Hypothalamus (tissue), 51 donors: Measurements from ENCODE around the gene CEBPB.

Source experiments
- DNase-seq, 51 donors: peaks; one replicate each; lab custom pipeline; 2025; lab: John Stamatoyannopoulos, UW

The CEBPB gene

DNA sequence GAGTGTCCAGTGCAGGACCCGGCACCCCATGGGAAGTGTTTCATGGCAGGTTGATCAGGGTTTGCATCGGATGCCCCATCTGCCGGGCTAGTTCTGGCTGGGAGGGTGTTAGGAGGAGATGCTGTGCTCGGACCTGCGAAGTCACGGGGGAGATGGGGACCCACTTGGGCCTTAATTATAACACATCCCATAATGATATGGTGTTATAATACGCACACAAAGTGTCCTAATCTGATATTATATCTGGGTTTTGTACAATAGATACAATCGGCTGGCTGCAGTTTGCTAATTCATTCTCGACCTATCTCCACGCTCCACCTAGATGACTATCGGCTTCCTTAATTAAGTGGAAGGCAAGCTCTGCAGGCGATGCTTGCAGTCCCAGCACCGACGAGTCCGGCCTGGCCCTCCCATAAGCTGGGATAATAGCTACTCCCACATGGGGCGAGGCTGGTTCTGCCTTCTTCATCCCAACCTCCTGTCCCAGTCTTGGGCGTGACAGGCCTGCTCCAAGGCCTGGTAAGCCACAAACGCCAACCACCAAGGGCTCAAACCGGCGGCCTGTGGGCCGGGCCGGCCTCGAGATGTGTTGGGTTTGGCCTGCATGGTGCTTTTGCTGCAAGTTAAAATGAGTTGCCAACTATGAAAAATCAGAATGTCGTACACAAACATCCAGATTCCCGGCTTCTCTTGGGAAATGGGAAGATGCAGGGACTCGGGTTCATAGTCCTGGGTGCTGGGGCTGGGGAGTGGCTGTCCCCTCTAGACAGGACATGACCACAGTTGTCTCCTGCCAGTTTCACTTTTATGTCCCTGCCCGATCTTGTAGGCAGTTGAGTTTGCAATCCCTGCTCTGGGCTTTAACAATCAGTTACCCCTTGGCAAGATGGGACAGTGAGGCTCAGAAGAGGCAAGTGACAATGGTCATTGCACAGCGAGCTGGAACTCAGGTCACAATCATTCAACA lies 32.7 kb downstream of the CEBPB start:
- no peak for DNase-seq

DNA sequence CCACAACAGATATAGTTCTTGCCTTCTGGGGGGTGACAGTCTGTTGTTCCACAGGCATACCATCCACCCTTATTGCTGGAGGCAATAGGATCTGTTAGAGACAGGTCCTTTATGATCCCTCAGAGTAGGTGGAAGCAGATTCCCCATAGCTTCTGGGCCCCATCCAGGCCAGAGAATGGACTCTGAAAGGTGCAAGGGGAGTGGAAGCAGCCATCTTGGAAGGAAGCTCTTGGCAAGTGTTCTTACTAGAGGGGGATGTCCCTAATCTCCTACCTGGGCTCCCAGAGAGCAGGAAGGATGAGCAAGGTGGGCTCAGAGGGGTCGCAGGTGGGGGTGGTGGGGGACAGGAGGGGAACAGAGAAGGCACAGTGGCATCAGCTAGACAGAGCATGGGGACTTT lies 33.4 kb downstream of the CEBPB start:
- no peak for DNase-seq

DNA sequence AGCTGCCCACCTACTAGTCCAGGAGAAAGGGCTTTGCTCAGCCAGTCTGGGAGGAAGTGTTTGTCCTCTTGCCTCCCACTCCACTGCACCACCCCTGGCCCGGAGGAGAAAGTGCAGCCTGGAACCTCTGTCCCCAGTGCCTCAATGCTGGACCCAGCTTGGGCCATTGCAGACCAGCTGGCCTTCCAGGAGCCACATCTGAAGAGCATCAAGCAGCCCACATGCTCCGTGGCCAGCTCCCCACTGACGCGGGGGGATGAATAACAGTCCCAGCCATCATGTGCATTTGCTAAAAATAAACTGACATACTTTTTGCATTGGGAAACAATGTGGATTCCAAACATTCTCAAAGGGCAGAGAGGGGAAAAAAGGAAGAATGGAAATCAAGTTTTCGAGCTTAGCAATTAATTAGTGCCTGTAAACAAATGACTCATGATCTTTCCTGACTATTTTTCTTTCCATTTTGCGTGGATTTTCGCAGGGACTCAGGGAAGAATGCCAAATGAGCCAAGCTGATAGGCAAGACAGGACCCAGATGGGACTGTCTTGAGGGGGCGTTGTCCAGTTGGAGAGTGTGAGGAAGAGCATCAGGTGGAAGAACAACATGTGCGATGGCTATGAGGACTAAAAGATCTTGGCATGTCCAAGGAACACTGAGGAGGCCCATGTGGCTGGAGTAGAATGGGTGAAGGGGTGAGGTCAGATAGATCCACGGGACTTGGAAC lies 34.1 kb downstream of the CEBPB start:
- DNase-seq = peak in 3 of 51 donors; percentile 7 to 39 (median 20)

DNA sequence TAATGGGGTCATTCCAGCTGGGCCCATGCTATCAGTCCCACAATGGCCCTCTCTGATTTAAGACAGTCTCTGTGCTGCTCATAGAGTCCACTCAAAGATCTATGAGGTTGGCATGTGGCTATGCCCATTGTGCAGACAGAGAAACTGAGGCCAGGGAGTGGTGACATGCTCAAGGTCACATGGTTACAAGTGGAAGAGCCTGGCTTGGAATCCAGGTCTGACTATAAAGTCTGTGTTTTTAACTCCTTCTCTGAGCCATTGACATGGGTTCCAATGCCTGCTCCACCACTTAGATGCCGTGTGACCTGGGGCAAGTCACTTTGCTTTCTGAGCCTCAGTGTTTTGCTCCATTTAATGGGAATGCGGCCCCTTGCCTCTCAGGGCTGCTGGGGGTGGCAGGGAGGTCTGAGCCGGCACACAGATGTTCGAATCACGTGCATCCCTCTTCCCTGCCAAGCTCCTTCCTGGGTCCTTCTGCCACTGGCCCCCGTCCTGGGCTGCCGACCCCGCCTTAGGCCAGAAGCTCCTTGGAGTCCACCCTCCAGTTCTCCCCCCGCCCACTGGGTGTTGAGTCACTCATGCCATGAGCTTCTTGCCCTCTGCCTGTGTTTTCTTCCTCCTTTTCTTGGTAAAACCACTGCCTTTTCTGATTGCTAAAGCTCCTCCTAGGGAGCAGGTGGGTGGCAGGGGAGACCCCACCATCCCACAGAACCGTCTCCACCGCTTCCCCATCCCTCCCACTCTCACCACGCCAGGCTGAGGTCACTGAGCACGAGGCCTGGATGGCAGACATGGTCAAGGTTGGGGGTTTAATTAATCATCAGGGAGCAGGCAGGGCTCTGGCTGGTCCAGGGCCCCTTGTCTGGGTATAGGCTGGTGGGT lies 35.7 kb downstream of the CEBPB start:
- peak in 1 of 51 donors; percentile 20 for DNase-seq

DNA sequence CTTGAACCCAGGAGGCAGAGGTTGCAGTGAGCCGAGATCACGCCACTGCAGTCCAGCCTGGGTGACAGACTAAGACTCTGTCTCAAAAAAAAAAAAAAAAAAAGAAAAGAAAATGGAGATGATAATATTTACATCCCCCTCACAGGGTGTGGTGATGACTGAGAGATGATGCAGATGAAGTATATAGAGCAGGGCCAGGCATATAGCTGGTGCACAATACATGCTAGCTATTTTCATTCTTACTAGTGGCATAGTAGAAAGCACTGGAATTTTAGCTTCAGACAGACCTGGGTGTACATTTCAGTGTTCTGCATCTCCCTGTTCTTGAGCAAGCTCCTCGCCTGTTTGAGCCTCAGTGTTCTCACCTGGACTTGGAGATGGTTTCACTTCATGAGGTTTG lies 36.9 kb downstream of the CEBPB start:
- DNase-seq = no peak

DNA sequence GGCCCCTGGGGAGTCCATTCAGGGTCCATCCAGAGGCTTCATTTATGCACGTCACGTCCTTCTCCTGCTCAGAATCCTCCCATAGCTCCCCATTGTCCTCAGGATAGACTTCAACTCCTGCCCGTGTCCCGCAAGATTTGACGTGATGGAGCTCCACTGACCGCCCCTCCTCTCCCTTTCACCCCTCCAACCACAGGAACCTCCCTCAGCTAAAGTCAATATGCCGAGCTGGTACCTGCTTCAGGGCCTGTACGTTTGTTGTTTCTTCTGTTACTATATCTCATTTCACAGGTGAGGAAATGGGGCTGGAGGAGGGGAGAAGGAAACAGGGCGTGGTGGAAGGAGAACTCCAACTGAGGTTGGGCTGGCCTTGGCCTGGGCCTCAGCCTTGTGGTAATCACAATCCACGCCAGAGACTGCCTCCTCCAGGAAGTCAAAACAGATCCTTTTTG lies 38.6 kb downstream of the CEBPB start:
- no peak for DNase-seq

DNA sequence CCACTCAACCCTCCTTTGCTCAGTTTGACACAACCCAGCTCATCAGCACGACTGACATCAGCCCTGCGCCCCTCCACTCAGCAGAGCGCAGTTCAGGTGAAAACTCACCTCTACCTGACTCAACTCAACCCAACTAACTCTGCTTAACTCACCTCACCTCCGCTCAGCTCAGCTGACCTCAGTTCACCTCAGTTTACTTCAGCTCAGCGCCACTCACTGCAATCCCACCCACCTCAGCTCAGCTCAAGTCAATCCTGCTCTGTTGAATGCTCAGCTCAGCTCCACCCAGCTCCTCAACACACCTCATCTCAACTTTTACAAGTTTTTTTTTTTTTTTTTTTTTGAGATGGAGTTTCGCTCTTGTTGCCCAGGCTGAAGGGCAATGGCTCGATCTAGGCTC lies 39.6 kb downstream of the CEBPB start:
- DNase-seq = no peak

DNA sequence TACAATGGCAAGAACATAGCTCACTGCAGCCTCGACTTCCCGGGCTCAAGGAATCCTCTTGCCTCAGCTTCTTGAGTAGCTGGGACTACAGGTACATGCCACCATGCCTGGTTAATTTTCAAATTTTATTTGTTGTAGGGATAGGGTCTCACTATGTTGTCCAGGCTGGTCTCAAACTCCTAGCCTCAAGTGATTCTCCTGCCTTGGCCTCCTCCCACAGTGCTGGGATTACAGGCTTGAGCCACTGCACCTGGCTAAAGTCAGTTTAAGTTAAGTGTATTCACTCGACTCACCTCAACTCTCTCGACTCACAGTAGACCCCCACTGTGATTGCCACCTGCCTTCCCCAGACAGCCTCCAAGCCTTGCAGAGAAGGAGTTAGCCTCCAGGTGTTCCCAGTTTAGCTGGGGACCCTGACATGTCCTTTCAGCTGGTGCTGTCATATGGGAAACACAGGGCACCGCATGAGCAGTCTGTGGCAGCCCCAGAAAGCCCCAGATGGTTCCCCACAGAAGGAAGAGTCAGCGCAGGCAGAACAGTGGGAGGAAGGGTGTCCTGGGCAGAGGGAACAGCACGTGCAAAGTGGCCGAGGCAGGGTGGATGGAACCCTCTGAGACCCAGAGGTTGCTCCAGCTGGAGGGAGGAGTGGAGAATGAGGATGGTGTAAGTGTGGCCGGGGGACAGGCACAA lies 40.4 kb downstream of the CEBPB start:
- DNase-seq = no peak

DNA sequence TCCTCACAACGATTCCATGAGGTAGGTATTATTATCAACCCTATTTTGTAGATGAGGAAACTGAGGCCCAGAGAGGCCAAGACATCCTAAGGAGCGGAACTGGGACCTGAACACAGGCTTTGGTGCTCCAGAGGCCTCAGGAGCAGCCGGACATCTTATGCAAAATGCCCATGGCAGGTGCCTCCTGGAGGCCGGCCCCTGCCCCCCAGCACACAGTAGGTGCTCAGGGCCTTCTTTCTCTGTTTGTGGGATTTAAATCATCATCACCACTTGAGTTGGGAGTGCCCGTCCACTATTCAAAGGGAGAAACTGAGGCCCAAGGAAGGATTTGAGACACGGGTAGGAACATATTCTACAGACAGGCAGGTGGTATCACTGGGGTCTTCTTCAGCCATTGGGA lies 41.2 kb downstream of the CEBPB start:
- DNase-seq = no peak

DNA sequence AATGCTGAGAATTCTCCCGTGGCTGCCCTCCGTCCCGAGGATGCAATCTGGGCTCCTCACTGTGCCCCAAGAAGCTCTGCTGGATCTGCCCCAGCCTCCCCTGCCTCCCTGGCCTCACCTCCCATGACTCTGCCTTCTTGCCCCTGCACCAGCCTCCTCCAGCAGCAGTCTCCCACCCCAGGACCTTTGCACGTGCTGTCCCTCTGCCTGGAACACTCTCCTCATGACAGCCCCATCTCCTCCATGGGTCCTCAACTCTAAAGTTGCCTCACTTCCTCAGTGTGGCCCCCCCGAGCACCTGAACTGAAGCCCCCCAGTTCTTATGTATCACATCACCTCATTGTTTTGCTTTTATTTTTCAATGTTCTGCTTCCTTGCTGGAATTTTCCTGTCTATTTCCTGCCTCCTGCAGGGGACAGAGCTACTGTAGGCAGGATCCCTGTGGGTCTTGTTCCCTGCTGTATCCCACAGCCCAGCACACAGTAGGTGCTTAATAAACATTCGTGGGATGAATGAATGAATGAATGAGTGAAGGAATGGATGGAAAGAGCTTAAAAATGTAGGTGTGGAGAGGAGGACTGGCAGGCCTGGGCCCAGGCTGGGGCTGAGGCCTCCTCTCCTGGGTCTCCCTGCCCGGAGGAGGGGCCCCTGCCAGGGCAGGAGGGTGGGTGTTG lies 42.2 kb downstream of the CEBPB start:
- DNase-seq = no peak

DNA sequence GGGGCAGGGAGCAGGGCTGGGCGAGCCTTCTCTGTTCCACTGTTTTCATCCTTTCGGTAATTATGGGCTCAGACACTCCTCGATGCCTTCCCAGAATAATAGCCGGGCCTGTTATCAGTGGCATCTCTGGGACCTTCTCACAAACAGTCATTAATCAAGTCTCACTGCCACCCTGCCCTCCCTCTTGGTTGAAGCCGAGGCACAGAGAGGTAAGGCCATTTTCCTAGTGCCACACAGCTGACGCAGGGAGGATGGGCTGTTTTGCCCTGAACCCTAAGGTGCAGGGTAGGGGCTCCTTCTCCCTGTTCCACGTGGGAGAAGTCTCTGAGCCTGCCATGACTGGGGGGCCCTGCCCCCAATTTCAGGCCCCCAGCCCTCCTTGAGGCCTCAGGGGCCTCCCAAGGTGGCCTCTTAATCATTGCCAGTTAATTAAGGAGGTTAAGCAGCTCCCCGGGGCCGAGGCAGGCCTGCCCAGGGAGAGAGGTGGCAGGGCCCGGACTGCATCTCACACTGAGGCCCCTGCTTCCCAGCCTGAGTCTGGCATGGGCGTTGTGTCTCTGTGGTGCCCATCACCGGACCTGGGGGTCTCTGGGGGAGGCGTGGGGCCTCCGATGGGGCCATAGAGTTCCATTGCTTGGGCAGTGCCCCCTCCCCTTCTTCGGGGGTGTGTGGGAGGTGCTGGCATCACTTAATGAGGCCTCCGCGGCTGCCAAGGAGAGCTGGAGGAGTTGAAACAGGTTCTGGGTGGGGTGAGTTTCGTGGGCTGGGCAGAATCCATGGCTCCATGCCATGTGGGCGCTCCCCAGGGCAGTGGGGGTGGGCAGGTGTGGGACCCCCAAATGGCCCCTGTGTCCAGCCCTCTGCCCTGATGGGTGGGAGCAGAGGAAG lies 42.9 kb downstream of the CEBPB start:
- no peak for DNase-seq

DNA sequence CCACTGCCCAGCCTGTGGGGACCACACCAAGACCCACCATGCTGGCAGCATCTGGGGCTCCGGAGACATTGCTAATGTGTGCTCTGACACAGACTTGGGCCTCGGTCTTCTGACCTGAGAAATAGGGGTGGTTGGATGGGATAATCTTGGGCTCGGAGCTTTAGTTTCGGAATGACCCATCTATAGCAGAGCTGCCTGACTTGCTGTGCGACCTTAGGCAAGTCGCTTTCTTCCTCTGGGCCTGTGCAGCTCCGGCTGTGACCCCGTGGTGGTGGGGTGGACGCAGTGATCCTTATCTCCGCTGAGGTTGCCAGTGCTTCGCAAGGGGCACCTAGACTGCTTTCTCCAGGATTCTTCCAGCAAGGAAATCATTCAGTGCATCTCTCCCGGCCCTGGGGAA lies 43.7 kb downstream of the CEBPB start:
- DNase-seq = no peak

DNA sequence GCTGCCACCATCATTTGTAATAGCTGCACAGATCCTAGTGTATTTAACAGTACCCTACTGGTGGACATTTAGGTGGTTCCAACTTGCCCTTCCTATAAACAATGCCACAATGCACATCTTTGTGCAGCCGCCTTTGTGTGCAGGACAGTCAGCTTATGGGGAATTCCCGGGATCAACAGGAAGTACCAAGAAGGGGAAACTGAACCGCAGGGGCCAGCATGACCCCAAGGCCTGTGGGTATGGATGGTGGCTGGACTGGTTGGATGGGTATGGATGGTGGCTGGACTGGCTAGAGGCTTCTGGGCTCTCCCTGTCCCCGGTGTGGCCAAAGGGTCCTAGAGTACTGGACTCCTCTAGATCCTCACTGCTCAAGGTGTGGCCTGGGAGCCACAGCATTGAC lies 46.7 kb downstream of the CEBPB start:
- DNase-seq = no peak

DNA sequence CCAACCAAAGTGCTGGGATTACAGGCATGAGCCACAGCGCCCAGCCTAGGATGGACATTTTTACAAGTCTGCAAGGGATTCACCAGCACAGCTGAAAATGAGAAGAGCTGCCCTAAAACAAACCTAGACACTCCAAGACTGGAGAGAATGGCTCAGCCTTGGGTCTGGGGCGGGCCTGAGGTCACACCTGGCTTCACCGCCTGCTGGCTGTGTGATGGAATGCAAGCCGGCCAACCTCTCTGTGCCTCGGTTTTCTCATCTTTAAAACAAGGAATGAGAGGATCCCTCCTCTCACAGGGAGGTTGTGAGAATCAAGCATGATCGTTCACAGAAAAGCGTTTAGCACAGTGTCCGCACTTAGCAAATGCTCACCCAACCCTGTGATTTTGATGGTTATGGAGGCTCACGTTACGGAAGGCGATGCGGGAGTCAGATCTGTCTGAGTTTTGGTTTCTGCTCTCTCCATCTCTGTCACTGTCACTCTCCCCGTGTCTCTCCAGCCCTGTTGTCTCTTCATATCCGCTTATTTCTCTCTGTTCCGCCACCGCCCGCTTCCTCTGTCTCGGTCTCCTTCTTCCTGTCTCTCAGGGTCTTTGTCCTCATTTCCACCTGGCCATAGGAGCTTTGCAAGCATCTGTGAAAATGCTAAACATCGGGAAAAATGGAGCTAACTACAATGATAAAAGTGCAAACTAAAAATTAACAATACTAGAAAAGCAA lies 47.6 kb downstream of the CEBPB start:
- no peak for DNase-seq

DNA sequence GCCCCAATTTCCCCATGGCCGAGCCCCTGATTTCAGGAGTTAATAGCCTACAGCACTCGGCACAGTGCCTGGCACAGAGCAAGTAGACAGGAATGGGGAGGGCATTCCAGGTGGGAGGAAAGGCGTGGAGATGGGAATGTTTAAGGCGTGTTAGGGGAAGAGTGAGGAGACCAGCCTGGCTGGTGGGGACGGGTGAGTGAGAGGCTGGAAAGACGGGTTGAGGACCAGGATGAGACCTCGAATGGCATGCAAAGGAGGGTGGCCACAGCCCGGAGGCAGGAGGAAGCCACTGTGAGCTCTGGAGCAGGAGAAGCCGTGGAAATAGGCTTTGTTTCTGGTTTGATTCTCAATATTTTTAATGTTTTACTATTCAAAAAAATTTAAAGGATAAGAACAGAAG lies 49.5 kb downstream of the CEBPB start:
- DNase-seq = no peak

DNA sequence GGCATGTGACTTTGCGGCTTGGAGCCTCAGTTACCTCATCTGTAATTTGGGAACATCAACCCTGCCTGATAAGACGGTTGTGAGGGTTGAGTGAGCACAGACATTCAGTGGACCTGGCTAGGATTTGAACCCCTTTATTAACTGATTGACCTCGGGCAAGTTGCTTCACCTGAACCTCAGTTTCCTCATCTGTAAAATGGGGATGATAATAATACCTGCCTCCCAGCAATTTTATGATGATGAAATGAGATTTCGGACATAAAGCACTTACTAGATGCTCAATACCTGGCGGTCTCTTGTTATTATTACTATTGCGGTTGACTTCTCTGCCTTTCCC lies 51.5 kb downstream of the CEBPB start:
- no peak for DNase-seq
